Upper lobe of right lung (tissue), 1 donor: ENCODE measurements around the gene RTN1. TPM values are rescaled to one million over a fixed set of nuclear protein-coding genes. Genes with fewer than 3 reads are reported as not detected.
A peak's percentile ranks its signal among the peaks of the same experiment; 100 is the strongest.

ENCODE experiments used
- ATAC-seq: fragments of 200-7000 bp; cut with Tn5 transposase; one replicate; pipeline ENCODE4 v1.9.1; 2020; ENCODE audit warnings: mild to moderate bottlenecking, moderate library complexity
- DNase-seq: peaks from one replicate; pipeline ENCODE4 v3.0.0-alpha.2; 2020
- H3K27ac ChIP-seq: fragments of 200-600 bp; one replicate; pipeline ENCODE4 v1.8.0; 2022
- H3K27me3 ChIP-seq: fragments of 200-600 bp; one replicate; pipeline ENCODE4 v1.8.0; 2022; ENCODE audit warnings: mild to moderate bottlenecking
- H3K36me3 ChIP-seq: fragments of 200-600 bp; one replicate; pipeline ENCODE4 v1.8.0; 2022
- H3K4me1 ChIP-seq: fragments of 200-600 bp; one replicate; pipeline ENCODE4 v1.8.0; 2022
- H3K4me3 ChIP-seq: fragments of 200-600 bp; one replicate; pipeline ENCODE4 v1.8.0; 2022; ENCODE audit warnings: mild to moderate bottlenecking
- H3K9me3 ChIP-seq: fragments of 200-600 bp; one replicate; pipeline ENCODE4 v1.8.0; 2022
- CTCF ChIP-seq: fragments of 200-600 bp; IDR thresholded peaks from one replicate; pipeline ENCODE4 v1.8.0; 2022; ENCODE audit warnings: antibody characterized with exemption
- intact Hi-C: fragments of 100-400 bp; cut with DNase I; formaldehyde crosslinking; loops from one replicate; pipeline ENCODE4 v1.11.0; 2022
- total RNA-seq: library from RNA; stranded (reverse); fragmentation: NEBNext Ultra II Directional; extraction: Animal tissue kit (Norgen Biotek cat#: 25700); gene quantifications from one replicate; pipeline ENCODE4 v1.2.1, GENCODE V29; 2021
- donor health status: DM: no; HTN: yes; CAD: no; lungs with severe emphysema.

RTN1 gene
- total RNA-seq, 1 donor from 2014 or later, result 9.6 TPM

DNA sequence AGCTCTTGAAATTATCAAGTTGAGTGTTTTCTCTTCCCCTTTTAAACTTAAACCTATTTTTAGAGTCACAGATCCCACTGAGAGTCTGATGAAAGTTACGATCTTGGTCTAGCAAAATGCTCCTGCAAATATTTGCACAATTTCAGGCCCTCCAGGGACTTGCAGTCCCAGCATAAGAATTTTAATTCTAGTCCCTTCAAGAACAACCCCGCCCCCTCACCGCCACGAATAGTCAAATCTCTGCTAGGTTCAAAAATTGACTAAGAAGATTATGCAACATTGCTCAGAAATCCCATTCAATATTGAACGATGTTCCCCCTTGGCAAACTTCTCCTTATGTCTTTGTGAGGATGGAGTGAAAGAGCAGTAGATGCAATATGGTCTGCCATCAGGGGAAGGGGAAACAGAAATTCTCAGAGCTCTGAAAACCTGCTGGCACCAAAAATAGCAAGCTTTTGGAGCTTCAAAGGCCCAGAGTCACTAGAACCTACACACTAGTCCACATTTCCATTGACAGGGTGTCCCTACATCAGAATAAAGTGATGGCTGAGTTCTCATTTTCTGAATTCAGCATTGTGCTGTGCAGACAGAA lies 166.4 kb downstream of the RTN1 start:
- DNase-seq, result no peak
- Histone ChIP-seq H3K9me3 (no peaks in the 10 kb centered on the region), H3K4me1 (no peaks in the 10 kb centered on the region), H3K4me3 (no peak overlapping the region), H3K36me3 (no peaks in the 10 kb centered on the region), H3K27ac (no peak overlapping the region), H3K27me3 (no peaks in the 10 kb centered on the region)
- no peak for TF ChIP-seq CTCF
- intact Hi-C loops, result no loop called here
- ATAC-seq, result no peak

- TF ChIP-seq CTCF, result no peak
- ATAC-seq (peak; percentile 73), DNase-seq (no peak)
- Histone ChIP-seq H3K36me3 (no peaks in the 10 kb centered on the region), H3K4me3 (no peak overlapping the region), H3K4me1 (no peaks in the 10 kb centered on the region), H3K27ac (no peak overlapping the region), H3K9me3 (no peaks in the 10 kb centered on the region), H3K27me3 (no peaks in the 10 kb centered on the region)
- intact Hi-C loops, result no loop called here
Observed at GRCh38 chr14:59699442-59699841, 171.1 kb downstream of the RTN1 start.

DNA sequence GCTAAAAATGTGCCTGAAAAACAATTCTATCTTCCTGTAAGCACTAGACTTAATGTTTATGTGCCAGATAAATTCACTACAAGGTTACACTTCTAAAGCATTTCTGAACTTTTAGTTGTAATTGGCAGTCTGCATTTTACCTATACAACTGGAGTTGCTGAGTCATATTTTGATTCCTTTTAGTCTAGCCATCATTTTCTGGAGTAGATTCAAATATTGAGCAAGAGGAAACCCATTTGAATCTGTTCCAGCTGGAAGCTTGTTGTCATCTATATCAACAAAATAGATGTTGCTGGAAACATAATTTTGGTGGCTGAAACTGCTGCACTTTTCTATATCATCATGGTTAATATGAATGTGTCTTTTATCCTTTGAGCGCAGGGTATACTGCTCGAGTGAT lies 171.8 kb downstream of the RTN1 start:
- Histone ChIP-seq H3K4me3 (no peak overlapping the region), H3K36me3 (no peaks in the 10 kb centered on the region), H3K9me3 (no peaks in the 10 kb centered on the region), H3K27ac (no peak overlapping the region), H3K27me3 (no peaks in the 10 kb centered on the region), H3K4me1 (no peaks in the 10 kb centered on the region)
- no peak for TF ChIP-seq CTCF
- intact Hi-C loops, result no loop called here
- ATAC-seq (no peak), DNase-seq (no peak)

DNA sequence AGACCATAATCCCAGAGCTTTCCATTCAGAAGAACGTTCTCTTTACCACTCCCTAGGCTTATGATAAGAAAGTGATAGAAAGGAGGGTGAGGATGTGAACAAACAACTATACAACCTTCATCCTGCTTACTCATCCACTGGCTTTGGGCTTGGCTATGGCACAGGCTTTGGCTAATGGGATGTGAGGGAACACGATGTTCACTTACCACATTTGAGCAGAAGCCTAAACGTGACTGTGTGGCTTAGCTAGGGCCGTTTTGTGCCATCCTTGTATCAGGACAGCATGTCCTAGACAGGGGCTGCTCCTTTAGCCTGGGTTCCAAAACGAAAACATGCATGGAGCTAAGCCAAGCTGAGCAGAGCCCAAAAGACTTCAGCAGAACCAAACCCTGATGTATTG lies 175.4 kb downstream of the RTN1 start:
- Histone ChIP-seq H3K36me3 (no peaks in the 10 kb centered on the region), H3K9me3 (no peaks in the 10 kb centered on the region), H3K4me3 (no peak overlapping the region), H3K27me3 (no peaks in the 10 kb centered on the region), H3K27ac (no peak overlapping the region), H3K4me1 (no peaks in the 10 kb centered on the region)
- no peak for ATAC-seq
- intact Hi-C loops, result no loop called here
- TF ChIP-seq CTCF, result no peak
- no peak for DNase-seq

GRCh38 chr14:59691266-59691665 lies 179.3 kb downstream of the RTN1 start:
- Histone ChIP-seq H3K36me3 (no peaks in the 10 kb centered on the region), H3K4me3 (no peak overlapping the region), H3K27ac (no peak overlapping the region), H3K27me3 (no peaks in the 10 kb centered on the region), H3K9me3 (no peaks in the 10 kb centered on the region), H3K4me1 (no peaks in the 10 kb centered on the region)
- DNase-seq (no peak), ATAC-seq (no peak)
- no peak for TF ChIP-seq CTCF
- intact Hi-C loops, result no loop called here

DNA sequence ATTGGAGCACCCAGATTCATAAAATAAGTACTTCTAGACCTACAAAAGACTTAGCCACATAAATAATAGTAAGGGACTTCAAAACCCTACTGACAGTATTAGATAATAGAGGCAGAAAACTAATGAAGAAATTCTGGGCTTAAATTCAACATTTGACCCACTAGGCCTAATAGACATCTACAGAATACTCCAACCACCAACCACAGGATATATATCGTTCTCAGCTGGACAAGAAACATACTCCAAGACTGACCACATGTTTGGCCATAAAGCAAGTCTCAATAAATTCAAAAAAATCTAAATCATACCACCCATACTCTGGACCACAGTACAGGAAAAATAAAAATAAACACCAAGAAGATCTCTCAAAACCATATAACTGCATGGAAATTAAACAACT lies 180.2 kb downstream of the RTN1 start:
- Histone ChIP-seq H3K4me1 (no peaks in the 10 kb centered on the region), H3K9me3 (no peaks in the 10 kb centered on the region), H3K27ac (no peak overlapping the region), H3K4me3 (no peak overlapping the region), H3K36me3 (no peaks in the 10 kb centered on the region), H3K27me3 (no peaks in the 10 kb centered on the region)
- TF ChIP-seq CTCF, result no peak
- ATAC-seq, result no peak
- intact Hi-C loops, result no loop called here
- DNase-seq, result no peak
